Mucosa of gallbladder (tissue), 1 donor: ENCODE results near the gene CEMIP. TPM values are rescaled to one million over a fixed set of nuclear protein-coding genes. Genes with fewer than 3 reads are reported as not detected.

Experiments used
- DNase-seq: peaks from one replicate; pipeline ENCODE4 v3.0.0-alpha.2; 2020; ENCODE audit warnings: low spot score
- total RNA-seq: library from RNA; stranded (reverse); gene quantifications from one replicate; pipeline ENCODE4 v1.2.1, GENCODE V29; 2021
- donor health status: DM: no; HTN: no; CAD: no.

Gene CEMIP
- total RNA-seq, 1 donor from 2014 or later = 1.6 TPM

DNA sequence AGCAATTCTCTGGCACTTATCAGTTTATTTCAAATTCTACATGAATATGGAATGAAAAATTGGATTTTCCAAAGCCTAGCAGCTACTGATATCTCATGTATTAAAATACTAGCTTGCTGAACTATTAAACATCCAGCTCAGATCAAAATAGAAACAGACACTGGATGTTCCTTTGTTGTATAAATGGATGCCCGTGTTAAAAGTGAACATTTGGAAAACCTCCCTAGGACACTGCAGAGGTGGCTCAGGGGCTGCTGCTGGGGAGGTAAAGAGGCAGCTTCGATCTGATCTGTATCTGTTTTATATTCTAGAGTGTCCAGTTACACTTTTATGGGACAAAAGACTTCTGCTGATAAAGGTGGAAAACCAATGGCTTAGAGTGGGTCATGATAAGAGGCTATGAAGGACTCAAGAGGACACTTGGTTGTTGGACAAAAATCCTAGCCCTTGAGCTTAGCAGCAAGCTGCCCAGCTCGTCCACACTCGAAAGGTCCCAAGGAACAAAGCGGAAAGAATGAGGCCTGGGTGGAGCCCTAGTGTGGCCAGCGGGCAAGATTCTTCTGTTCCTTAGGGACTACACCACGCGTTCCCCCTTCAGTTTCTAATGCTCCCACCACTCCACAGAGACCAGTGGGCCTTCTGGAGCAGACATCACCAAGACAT is 200.5 kb downstream of the CEMIP start:
- no peak for DNase-seq

DNA sequence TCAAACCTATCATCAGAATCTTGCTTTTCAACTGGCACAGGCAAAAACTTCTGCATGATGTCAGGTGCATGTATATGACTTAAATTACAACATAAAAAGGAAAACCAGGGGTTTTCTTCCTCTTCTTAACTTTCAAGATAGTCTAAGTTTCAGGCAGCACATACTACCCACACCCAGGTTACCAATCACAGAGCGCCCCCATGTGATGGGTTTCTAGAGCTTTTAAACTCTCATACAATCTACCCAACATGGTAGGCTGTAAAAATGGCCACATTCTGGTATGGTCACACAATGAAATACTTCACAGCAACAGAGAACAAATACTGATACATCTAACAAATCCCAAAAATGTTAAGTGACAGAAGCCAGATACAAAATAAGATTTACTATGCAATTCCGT is 203.0 kb downstream of the CEMIP start:
- no peak for DNase-seq

DNA sequence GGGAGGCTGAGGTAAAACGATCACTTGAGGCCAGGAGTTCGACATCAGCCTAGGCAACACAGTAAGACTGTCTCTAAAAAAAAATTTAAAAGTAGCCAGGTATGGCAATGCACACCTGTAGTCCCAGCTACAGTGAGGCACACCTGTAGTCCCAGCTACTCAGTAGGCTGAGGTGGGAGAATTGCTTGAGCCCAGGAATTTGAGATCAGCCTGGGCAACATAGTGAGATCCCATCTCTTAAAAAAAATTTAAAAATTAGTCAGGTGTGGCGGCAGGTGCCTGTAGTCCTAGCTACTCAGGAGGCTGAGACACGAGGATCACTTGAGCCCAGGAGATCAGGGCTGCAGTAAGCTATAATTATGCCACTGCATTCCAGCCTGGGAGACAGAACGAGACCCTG is 203.7 kb downstream of the CEMIP start:
- no peak for DNase-seq

DNA sequence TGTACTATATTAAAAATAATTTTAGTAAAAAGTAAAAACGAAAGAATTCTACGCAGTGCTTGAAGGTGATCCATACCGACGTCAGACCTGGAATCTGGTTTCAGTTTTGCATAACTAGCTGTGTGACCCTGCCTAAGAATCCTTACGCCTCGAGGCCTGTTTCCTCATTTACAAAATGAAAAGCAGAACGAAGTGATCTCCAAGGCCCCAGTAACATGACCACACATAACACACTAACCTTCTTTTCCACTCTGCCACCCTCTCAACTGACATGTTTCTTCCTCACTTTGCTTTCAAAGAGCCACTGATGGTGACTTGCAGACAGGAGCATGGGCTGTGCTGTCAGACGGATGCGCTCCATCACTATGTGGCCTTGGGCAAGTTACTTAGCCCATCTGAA is 205.7 kb downstream of the CEMIP start:
- no peak for DNase-seq

DNA sequence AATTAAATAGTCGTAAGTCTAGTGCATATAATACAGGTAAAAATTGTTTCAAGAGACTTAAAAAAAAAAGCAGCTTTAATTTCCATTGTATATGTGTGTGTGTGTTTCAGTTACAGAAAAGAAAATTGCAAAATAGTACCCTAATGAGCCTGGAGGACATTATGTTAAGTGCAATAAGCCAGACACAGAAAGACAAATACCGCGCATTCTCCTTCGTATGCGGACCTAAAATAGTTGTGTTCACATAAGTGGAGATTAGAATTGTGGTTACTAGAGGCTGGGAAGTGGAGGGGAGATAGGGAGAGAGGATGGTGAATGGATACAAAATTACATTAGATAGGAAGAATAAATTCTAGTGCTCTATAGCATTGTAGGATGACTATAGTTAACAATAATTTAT is 206.8 kb downstream of the CEMIP start:
- no peak for DNase-seq

DNA sequence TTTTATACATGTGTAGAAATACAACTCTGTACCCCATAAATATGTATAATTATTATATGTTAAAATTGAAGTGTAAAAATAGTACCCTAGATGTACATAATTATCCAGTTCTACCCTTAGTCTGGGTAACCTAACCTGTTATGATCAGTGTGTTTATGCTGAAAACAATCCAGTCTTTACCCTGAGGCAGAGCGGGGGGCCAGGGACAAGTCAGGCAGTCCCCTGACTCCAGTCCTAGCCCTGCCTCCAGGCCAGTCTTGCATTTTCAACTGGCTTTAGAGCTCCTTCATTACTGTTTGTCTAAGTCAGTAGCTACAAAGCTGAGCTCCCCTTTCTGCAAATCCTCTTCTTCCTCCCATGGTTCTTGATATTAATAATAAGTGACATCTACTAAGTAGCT is 207.3 kb downstream of the CEMIP start:
- no peak for DNase-seq

DNA sequence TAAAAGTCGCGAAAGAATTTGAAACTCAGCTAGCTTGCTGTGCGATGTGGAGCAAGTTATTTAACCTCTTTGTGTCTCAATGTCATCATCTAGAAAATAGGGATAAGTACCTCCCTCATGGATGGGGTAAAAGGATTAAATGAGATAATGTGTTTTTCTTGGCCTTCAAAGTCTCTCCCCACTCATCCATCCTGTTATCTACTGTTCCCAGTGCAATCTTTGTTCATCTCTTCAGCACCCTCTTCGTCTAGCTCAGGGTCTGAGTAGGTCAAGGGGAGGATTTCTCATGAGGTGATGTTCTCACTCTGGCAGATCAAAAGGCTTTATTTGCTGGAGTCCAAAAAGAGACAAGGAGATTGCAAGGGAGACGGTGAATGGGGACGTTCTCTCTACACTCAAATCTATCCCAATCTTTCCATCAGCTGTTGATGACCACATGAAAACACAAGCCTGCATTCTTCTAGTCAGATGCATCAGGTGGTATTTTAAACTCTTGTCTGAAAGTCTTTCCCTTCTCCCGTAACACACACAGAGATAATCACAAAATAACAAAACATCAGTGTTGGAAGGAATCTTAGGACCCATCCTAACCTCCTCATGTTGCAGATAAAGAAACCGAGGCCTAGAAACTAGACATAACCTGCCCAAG is 209.1 kb downstream of the CEMIP start:
- no peak for DNase-seq

DNA sequence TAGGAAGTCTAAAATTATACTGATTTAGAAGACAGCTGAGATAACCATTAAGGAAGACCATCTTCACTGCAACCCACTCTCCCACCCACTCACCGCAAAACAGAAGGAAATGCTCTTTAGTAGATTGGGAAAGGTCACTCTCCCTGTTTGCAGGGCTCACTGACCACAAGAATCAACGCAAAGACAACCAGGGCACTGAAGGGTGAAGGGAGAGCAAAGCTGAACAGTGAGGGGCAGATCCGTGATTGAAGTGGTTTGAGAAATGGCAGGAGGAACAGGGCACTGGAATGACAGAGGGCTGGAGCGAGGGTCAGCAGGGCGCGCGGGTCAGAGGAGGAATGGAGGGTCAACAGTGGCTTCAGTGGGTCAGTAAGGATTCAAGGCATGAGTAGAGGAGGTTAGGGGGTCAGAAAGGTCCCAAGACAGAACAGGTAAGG is 209.9 kb downstream of the CEMIP start:
- no peak for DNase-seq

GRCh38 chr15:80989518-80990478 is 210.6 kb downstream of the CEMIP start, which contains the start of gene MESD:
Gene MESD (minus strand): TSS chr15:80989819. CDS start chr15:80989791, 28 bp downstream.
- peak; percentile 98 for DNase-seq

DNA sequence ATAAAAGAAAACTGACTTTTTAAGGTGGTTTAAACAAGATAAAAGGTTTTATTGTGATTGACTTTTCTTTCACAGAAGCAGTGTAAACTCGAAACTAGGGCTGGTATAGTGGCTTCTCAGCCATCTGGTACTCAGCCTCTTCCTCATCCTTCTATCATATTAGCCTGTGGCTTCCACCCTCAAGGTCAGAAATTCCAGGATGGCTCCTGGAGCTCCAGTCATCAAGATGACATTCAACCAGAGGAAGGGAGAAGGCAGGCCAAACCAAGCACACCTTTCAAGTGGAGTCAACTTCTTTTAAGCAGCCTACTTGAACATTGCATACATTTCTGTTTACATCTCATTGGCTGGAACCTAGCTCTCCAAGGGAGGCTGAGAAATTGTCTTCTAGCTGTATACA is 211.8 kb downstream of the CEMIP start:
- no peak for DNase-seq

DNA sequence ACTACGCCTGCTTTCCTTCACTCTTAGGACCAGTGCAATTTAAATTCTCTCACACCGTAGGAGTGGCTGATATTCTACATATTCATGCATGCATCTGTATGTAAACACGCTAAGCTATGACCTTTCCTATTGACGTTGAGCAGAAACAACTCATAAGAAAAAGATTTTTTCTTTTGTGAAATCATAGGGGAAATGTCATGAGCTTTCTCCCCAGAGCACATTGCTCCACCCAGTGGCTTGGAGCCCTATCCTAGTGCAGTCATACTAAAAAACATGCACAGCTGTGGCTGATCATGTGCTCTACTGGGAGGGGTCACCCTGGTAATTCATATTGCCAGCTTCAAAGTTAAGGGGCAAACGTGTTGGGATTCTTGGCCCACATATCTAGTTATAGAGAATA is 212.3 kb downstream of the CEMIP start:
- DNase-seq = no peak

- DNase-seq = no peak
These were observed 212.8 kb downstream of the CEMIP start for GRCh38 chr15:80992006-80992405.

DNA sequence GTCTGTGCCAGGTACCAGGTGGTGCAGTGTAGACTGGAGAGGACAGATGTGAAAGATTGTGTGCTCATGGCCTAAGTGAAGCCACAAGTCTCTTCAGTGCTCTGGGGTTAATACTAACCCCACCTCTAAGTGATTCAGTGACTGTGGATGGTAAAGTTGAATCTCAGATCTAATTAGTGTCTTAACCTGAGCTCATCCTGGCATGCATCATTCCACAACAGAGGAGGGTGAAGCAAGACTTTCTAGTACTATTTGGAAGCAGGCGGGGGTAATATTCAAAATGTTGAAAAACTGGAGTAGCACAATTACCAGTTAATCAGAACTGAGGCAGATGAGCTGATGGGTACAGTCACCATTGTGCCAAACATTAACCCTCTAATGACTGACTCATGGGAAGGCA is 213.3 kb downstream of the CEMIP start:
- DNase-seq = no peak

GRCh38 chr15:80996247-80996646 is 217.1 kb downstream of the CEMIP start:
- no peak for DNase-seq

- no peak for DNase-seq
These were observed 218.5 kb downstream of the CEMIP start for GRCh38 chr15:80997692-80998091.

DNA sequence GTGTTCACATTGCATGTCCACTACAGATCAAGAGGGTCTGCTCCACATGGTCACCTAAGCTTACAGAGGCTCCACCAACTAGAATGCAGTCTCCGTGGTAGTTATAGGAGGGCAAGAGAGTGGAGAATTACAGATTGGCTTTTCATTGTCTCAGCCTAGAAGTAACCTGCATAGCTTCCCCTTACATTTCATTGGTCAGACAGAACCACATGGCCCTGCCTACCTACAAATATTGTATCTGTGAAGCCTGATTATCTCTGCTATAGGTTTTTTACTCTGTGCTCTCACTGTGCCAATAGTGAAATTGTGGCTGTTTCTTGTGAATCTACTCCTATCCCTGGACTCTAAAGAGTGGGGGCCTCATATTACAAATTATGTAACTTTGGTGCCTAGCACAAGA is 219.1 kb downstream of the CEMIP start:
- DNase-seq = no peak

DNA sequence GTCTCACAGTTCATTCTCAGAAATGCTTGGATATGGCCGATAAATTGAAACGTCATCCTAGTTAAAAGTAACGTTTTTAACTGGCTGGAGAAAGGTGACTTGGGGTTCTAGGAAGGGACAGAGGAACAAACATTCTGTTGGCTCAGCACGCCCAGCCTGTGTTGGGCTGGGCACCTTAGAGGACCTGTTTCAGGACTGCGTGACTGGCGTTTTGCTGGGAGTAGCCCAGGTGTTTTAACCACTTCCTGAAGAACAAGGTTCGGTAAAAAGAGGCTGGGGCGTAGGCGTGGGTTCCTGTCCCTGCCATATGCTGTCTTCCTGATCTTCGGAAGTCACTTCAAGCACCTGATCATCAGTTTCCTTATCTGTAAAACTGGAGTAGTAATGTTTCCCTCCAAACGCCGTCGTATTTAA is 220.5 kb downstream of the CEMIP start:
- no peak for DNase-seq

GRCh38 chr15:81000144-81000623 is 221.0 kb downstream of the CEMIP start:
- DNase-seq = no peak

DNA sequence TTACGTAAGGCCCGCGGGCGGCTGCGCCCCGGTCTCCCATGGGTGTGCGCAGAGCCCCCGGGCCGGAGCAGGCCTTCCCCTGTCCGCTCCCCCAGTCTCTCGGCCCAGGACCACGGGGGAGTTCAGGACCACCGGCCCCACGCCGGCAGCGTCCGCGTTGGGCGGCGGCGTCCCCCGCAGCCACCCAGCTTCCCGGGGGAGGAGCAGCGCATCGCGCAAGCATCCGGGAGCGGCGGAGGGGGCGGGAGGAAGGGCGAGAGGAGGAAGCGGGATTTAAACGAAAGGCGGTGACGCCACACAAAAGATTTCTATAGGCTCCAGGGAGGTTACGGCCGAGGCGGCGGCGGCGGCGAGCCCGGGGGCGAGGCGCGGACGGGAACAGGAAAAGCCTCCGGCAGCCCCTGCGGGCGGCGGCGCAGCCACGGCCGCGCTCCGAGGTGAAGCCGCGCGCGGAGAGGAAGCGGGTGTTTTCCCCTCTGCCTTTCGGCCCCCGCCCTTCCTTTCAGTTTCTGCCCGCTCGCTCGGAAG is 221.5 kb downstream of the CEMIP start, which contains the start of gene TLNRD1:
Gene TLNRD1, plus strand, starts transcription at position 300 of the 528 bp plus-strand sequence. CDS start 1,349 bp downstream, outside the sequence.
- DNase-seq = peak; percentile 90
